Astrocyte of the spinal cord (primary cell): ENCODE data around the gene MEF2C.

Source experiments
- DNase-seq: peaks from one replicate; pipeline ENCODE4 v3.0.0; 2011; ENCODE audit warnings: low read depth, low spot score
- H3K4me3 ChIP-seq: 2 replicates; pipeline ENCODE4 v1.5.1; 2011; ENCODE audit warnings: low read depth, mild to moderate bottlenecking, low read length, moderate library complexity
- CTCF ChIP-seq: IDR thresholded peaks from 2 replicates; pipeline ENCODE4 v1.5.1; 2012; ENCODE audit warnings: low read depth, mild to moderate bottlenecking, low read length, inconsistent platforms
- in situ Hi-C: cut with HindIII; loops from 2 replicates; pipeline ENCODE4 v1.10.0; 2017; ENCODE audit warnings: low sequenced_read_pairs

Gene MEF2C

GRCh38 chr5:88734983-88735382 lies 148.0 kb downstream of the MEF2C start:
- in situ Hi-C loops = no loop called here
- TF ChIP-seq CTCF = no peak
- H3K4me3 ChIP-seq = no peak overlapping the region
- DNase-seq = no peak

- no peak for DNase-seq
- H3K4me3 ChIP-seq = no peak overlapping the region
- in situ Hi-C loops = no loop called here
- no peak for TF ChIP-seq CTCF
Observed at GRCh38 chr5:88734191-88734640, 148.8 kb downstream of the MEF2C start.

- DNase-seq = no peak
- in situ Hi-C loops = no loop called here
- no peak overlapping the region for H3K4me3 ChIP-seq
Observed at GRCh38 chr5:88732862-88733261, 150.1 kb downstream of the MEF2C start.

GRCh38 chr5:88732181-88732633 lies 150.8 kb downstream of the MEF2C start:
- TF ChIP-seq CTCF = no peak
- DNase-seq = peak; percentile 83
- in situ Hi-C loops = no loop called here
- H3K4me3 ChIP-seq = no peak overlapping the region

More at GRCh38 chr5:88732862-88733261, 150.1 kb downstream of the MEF2C start:
- TF ChIP-seq CTCF = no peak

GRCh38 chr5:88729829-88730182 lies 153.2 kb downstream of the MEF2C start:
- DNase-seq = no peak
- H3K4me3 ChIP-seq = no peak overlapping the region
- no peak for TF ChIP-seq CTCF
- in situ Hi-C loops = no loop called here

- in situ Hi-C loops = no loop called here
- no peak overlapping the region for H3K4me3 ChIP-seq
- peak; percentile 85 for DNase-seq
- TF ChIP-seq CTCF = peak; percentile 62
Observed at GRCh38 chr5:88729084-88729828, 153.7 kb downstream of the MEF2C start.
